Psoas muscle (tissue), 8 donors: ENCODE measurements around the gene HSPG2. TPM values are rescaled to one million over a fixed set of nuclear protein-coding genes. Genes with fewer than 3 reads are reported as not detected.
"Not testable (repeated sequence)": the region's sequence is repeated elsewhere in the genome, so short reads cannot be mapped to it uniquely, and the experiment has no call there.

Experiments
- ATAC-seq, 4 donors: fragments of 200-7000 bp; cut with Tn5 transposase; one replicate each; pipeline ENCODE4 v1.9.1; 2020; ENCODE audit warnings: moderate library complexity in 3 of 4, mild to moderate bottlenecking in 2 of 4
- DNase-seq, 2 donors: peaks; one replicate each; pipeline ENCODE4 v3.0.0-alpha.2; 2020
- H3K27ac ChIP-seq: fragments of 200-600 bp; one replicate; pipeline ENCODE4 v1.8.0; 2022
- H3K27me3 ChIP-seq, 3 donors: fragments of 200-600 bp in 1 of 3; one replicate each; pipeline versions ENCODE4 v1.6.1 to v1.8.0; 2013 to 2022; ENCODE audit warnings: low read length in 2 of 3, mild to moderate bottlenecking in 2 of 3, moderate library complexity in 1 of 3; ENCODE audit not compliant: insufficient read depth in 3 of 3
- H3K36me3 ChIP-seq, 2 donors: fragments of 200-600 bp in 1 of 2; one replicate each; pipeline versions ENCODE4 v1.6.1 to v1.8.0; 2013 to 2022; ENCODE audit warnings: low read depth in 1 of 2, mild to moderate bottlenecking in 1 of 2, moderate library complexity in 1 of 2; ENCODE audit not compliant: insufficient read depth in 1 of 2
- H3K4me1 ChIP-seq: fragments of 200-600 bp; one replicate; pipeline ENCODE4 v1.8.0; 2022
- H3K4me3 ChIP-seq: fragments of 200-600 bp; one replicate; pipeline ENCODE4 v1.8.0; 2022; ENCODE audit warnings: mild to moderate bottlenecking
- H3K9me3 ChIP-seq: fragments of 200-600 bp; one replicate; pipeline ENCODE4 v1.8.0; 2022
- WGBS, 3 donors: extraction: QIAGEN DNeasy Blood & Tissue Kit; methylation state at CpG; one replicate each; pipeline versions ENCODE4 v1.1.6 to v1.1.7; 2013; 5-methylcytosine and 5-hydroxymethylcytosine counted together
- intact Hi-C, 2 donors: fragments of 100-400 bp; cut with DNase I; formaldehyde crosslinking; loops; one replicate each; pipeline versions ENCODE4 v1.11.0 to v1.14.2; 2022
- polyA plus RNA-seq, 3 donors: library from polyadenylated mRNA; stranded (reverse); fragments of 200-250 nt; gene quantifications; one replicate each; pipeline ENCODE4 v1.2.3, GENCODE V29; 2013
- total RNA-seq, 4 donors: library from RNA; stranded (reverse); fragmentation: NEBNext Ultra II Directional in 2 of 4; extraction: Animal tissue kit (Norgen Biotek cat#: 25700) in 2 of 4; gene quantifications; one replicate each; pipeline versions ENCODE4 v1.2.1 to v1.2.4, GENCODE V29; 2021 to 2023
- TF ChIP-seq, protein P1 (sequence below): fragments of 200-600 bp; IDR thresholded peaks from one replicate; pipeline ENCODE4 v1.8.0; 2022; ENCODE audit warnings: antibody characterized with exemption
- donor health status: healthy with polysubstance abuse.
- donor health status: DM: no; HTN: no; CAD: no; lungs with moderate emphysema.
- donor health status: Bipolar disorder and iron deficiency.
- donor health status: healthy.
- donor health status: DM: yes; HTN: yes; CAD: no.
- donor health status: DM: no; HTN: no; CAD: no.
- donor health status: DM: no; HTN: no; CAD: no.
- donor health status: DM: yes; HTN: yes; CAD: no.

The HSPG2 gene
- total and polyA plus RNA-seq, 7 donors: 24.5 to 168 (median 102) TPM

DNA sequence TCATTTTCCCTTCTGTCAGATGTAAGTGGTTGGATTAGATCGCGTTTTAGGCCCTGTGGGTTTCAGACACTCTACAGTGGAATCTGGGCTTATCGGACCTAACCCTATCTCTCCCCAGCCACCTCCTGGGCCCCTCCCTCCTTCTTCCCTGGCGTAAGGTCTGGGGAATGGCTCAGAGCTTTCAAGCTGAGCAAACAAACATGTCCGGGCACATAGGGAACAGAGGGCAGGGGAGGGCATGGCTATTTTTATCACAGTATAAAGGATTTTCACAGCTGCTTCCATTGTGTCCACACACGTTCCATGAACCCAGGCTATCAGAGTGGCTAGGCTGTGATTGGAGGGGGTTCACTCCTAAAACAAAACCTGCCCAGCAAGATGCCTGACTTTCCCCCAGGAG lies 37.6 kb upstream of the HSPG2 start:
- H3K4me3 ChIP-seq, H3K9me3 ChIP-seq, intact Hi-C loops, H3K36me3 ChIP-seq, H3K27me3 ChIP-seq, H3K4me1 ChIP-seq, H3K27ac ChIP-seq: not testable (repeated sequence)
- WGBS, 3 donors: 32 to 40% (median 35%) methylated on average over 6 of the region's 6 CpGs
- ATAC-seq (peak; percentile 77 to 93 (median 88)), DNase-seq (peak in 1 of 2 donors; percentile 18)

DNA sequence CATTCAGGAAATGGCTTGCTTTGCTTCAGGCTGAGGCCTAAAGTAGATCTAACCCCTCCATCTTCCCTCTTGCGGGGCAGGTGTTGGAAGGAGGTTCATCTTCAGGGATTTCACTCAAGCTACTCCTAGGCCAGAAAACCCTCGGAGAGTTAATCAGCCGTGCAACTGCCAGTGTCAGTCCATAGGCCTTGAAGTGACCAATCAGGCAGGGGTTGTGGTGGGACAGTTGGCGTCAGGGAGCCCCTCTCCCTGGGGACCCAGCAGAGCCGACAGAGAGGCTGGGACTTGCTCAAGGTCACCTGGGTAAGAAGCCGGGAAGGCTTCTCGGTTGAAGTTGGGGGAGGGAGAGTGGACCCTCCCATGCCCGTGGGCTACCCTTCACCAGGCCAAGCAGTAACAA lies 36.8 kb upstream of the HSPG2 start:
- H3K27me3 ChIP-seq, H3K27ac ChIP-seq, H3K4me1 ChIP-seq, H3K4me3 ChIP-seq, H3K36me3 ChIP-seq, intact Hi-C loops, H3K9me3 ChIP-seq: not testable (repeated sequence)
- peak in 1 of 4 donors; percentile 15 for ATAC-seq
- 74 to 85% (median 76%) methylated on average over 5 to 8 of the region's 8 CpGs for WGBS, 3 donors
- peak in 1 of 2 donors; percentile 1 for DNase-seq

DNA sequence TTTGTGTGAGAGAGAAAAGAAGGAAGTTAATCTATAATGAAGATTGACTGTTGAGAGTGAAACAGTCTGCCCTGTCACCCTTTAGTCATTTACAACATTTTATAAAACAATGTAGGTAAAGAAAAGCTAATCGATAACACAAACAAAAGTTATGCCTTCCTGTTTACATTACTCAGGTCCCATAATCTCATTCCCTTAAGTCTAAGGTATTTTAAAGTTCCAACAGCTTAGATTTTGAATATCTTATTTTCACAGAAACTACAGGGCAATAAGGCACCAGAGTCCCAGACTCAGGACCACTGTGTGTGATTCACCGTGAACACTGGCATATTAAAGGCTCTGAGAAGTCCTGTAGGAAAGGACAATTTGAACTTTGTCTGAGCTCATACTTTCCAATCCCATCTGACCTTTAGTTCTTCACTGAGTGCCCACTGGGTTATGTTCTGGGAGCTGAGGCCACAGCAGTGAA lies 35.9 kb upstream of the HSPG2 start:
- H3K9me3 ChIP-seq, H3K4me1 ChIP-seq, H3K27me3 ChIP-seq, DNase-seq, H3K36me3 ChIP-seq, H3K27ac ChIP-seq, ATAC-seq, H3K4me3 ChIP-seq, intact Hi-C loops: not testable (repeated sequence)
- 64 to 77% (median 72%) methylated on average over 2 of the region's 2 CpGs for WGBS, 3 donors

DNA sequence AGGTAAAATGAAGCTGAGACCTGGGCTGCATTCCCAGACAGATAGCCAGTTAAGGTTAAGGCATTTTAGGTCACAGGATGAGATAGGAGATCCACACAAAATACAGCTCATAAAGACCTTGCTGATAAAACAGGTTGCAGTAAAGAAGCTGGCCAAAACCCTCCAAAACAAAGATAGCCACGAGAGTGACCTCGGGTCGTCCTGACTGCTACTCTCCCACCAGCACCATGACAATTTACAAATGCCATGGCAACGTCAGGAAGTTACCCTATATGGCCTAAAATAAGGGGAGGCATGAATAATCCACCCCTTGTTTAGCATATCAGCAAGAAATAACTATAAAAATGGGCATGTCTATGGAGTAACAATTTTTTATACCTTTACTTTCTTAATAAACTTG lies 33.4 kb upstream of the HSPG2 start:
- H3K4me3 ChIP-seq, H3K4me1 ChIP-seq, H3K9me3 ChIP-seq, H3K36me3 ChIP-seq, ATAC-seq, H3K27ac ChIP-seq, H3K27me3 ChIP-seq, intact Hi-C loops, DNase-seq: not testable (repeated sequence)
- 49 to 66% (median 51%) methylated on average over 4 of the region's 4 CpGs for WGBS, 3 donors

DNA sequence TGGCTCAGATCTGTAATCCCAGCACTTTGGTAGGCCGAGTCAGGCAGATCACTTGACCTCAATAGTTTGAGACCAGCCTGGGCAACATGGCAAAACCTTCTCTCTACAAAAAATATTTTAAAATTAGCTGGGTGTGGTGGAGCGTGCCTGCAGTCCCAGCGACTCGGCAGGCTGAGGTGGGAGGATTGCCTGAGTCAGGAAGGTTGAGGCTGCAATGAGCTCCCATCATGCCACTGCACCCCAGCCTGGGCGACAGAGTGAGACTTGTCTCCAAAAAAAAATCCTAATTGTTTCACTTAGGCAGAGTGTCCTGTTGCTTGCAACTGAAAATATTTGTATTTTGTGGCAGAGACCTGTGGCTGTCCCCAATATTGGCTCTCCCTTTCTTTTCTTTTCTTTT lies 32.0 kb upstream of the HSPG2 start:
- H3K27ac ChIP-seq, H3K9me3 ChIP-seq, intact Hi-C loops, ATAC-seq, H3K36me3 ChIP-seq, H3K27me3 ChIP-seq, DNase-seq, H3K4me3 ChIP-seq, H3K4me1 ChIP-seq: not testable (repeated sequence)
- 80 to 85% (median 82%) methylated on average over 5 of the region's 5 CpGs for WGBS, 3 donors

DNA sequence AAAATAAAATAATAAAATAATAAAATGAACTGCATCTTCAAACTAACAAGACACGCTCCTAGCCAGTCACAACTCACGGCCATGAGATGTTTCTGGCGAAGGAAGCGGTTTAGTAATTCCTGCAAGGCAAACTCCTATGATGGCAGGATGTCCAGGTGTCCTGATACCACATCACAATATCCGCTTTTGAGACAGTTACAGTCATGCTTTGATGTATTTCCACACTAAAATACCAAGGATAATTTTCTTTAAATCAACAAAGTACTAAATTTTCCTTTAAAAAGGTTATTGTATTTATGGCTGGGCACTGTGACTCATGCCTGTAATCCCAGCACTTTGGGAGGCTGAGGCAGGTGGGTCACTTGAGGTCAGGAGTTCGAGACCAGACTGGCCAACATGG lies 30.1 kb upstream of the HSPG2 start:
- H3K4me1 ChIP-seq, DNase-seq, H3K36me3 ChIP-seq, H3K9me3 ChIP-seq, H3K4me3 ChIP-seq, H3K27me3 ChIP-seq, ATAC-seq, intact Hi-C loops, H3K27ac ChIP-seq: not testable (repeated sequence)
- WGBS, 3 donors: 88 to 95% (median 88%) methylated on average over 6 of the region's 6 CpGs

DNA sequence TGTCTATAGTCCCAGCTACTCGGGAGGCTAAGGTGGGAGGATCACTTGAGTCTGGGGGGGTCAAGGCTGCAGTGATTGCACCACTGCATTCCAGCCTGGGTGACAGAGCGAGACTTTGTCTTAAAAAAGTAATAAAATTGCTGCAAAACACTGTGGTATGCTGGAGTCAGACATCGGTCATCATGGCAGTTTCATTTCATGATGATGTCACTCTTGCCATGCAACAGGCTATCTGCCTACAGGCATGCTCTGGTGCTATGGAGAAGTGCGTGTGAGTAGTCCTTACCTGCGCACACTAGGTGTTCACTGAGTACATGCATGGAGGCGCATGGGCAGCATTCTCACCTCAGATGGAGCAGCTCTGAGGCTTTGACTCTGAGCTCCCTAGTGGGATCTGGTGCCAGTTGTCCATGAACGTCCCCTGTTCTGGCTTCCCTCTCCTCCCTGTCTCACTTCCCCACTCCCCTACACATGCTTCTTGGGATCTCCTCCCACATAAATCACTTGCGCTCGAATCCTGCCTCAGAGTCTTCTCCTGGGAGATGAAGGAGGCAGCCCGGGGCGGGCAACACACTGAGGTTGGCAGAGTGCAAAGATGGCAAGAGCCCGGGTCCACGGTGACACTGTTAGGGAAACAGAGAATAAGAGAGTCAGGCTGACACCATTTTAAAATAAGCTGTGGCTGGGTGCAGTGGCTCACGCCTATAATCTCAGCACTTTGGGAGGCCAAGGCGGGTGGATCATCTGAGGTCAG lies 29.3 kb upstream of the HSPG2 start:
- Histone ChIP-seq H3K36me3 (no peaks in the 10 kb centered on the region), H3K9me3 (no peaks in the 10 kb centered on the region), H3K4me3 (no peak overlapping the region), H3K4me1 (no peaks in the 10 kb centered on the region), H3K27me3 (no peaks in the 10 kb centered on the region), H3K27ac (no peak overlapping the region)
- 84 to 86% (median 85%) methylated on average over 15 of the region's 15 CpGs for WGBS, 3 donors
- DNase-seq (peak in 1 of 2 donors; percentile 25), ATAC-seq (no peak)
- TF ChIP-seq, protein P1, sequence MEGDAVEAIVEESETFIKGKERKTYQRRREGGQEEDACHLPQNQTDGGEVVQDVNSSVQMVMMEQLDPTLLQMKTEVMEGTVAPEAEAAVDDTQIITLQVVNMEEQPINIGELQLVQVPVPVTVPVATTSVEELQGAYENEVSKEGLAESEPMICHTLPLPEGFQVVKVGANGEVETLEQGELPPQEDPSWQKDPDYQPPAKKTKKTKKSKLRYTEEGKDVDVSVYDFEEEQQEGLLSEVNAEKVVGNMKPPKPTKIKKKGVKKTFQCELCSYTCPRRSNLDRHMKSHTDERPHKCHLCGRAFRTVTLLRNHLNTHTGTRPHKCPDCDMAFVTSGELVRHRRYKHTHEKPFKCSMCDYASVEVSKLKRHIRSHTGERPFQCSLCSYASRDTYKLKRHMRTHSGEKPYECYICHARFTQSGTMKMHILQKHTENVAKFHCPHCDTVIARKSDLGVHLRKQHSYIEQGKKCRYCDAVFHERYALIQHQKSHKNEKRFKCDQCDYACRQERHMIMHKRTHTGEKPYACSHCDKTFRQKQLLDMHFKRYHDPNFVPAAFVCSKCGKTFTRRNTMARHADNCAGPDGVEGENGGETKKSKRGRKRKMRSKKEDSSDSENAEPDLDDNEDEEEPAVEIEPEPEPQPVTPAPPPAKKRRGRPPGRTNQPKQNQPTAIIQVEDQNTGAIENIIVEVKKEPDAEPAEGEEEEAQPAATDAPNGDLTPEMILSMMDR: no peak
- intact Hi-C loops: no loop called here
